HG02885 (cell line): ENCODE measurements around the gene FBN1.

ENCODE experiments used
- ATAC-seq: cut with Tn5 transposase; IDR thresholded peaks from one replicate; pipeline ENCODE4 v1.9.1; 2021; ENCODE audit warnings: mild to moderate bottlenecking; ENCODE audit not compliant: unreplicated experiment, poor library complexity

The FBN1 gene

DNA sequence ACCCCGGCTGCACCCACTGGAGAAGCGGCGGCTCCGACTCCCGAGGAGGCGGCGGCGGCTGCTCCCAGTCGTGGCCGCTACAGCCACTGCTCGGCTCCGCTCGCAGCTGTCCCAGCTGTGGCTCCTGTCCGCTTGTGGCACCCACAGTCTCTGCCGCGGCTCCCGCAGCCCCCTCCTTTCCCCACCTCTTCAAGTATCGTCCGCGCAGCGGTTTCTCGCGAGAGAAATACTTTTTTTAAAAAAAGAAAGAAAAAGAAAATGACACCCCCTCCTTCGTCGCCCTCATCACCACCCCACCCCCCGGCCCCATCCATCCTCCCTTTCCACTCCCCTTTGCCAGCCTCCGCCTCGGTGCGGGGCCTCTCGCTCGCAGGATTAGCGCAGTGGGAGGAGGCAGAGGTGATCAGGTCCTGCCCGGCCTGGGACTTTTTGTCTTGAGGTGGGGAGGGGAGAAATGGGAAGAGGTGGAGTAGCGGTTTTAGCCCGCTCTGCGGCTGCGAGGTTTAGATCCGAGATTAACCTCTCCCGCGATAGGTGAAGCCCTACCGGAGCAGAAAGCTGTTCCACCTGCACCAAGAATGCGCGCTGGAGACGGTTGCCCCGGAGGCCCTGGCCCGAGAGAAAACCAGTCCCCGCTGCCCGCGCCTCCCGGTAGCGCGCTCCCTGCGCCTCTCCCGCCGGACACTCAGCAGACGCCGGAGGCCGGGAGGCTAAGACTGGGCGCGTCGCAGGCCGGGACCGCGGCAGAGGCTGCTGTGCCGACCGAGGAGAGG lies at the start of gene FBN1:
FBN1 (minus strand) TSS at position 152 of the 773 bp plus-strand sequence. CDS start 940 bp downstream, outside the sequence.
- ATAC-seq: peak; percentile 76

DNA sequence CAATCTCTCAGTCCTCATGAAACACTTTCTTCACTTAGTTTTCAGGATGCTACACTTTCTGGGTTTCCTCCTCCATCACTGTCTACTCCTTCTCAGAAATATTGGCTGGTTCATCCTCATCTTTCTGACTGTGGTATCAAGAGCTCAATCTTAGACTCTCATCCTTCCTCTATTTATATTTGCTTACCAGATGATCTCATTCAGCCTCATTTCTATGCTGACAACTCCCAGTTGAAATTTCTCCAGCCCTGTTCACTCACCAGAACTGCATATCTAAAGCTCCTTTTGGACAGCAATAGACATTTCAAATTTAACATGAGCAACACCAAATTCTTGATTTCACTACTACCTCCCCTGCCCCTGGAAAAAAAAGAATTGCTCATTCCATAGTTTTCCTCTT lies 48.0 kb upstream of the FBN1 start:
- ATAC-seq: no peak

- ATAC-seq: no peak
Measured at GRCh38 chr15:48688493-48688892, 43.0 kb upstream of the FBN1 start.

GRCh38 chr15:48683991-48684765 lies 38.7 kb upstream of the FBN1 start:
- no peak for ATAC-seq

DNA sequence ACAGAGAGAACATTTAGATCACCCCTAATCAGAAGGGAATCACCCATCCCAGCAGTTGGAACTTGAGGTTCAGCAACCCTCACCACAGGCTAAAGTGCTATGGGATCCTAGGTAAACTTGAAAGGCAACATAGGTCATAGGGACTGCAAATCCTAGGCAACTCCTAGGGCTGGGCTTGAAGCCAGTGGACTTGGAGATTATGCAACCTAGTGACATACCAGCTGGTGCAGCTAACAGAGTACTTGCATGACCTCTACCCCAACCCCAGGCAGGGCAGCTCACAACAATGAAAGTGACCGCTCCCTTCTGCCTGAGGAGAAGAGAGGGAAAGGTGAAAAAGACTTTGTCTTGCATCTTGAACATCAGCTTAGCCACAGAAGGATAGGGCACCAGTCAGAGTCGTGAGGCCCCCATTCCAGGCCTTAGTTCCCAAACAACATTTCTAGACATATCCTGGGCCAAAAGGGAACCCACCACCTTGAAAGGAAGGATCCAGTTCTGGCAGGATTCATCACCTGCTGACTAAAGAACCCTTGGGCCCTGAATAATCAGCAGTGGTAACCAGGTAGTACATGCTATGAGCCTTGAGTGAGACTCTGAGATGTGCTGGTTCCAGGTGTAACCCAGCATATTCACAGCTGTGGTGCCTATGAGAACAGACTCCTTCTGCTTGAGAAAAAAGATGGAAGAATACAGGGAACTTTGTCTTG lies 37.6 kb upstream of the FBN1 start:
- no peak for ATAC-seq

DNA sequence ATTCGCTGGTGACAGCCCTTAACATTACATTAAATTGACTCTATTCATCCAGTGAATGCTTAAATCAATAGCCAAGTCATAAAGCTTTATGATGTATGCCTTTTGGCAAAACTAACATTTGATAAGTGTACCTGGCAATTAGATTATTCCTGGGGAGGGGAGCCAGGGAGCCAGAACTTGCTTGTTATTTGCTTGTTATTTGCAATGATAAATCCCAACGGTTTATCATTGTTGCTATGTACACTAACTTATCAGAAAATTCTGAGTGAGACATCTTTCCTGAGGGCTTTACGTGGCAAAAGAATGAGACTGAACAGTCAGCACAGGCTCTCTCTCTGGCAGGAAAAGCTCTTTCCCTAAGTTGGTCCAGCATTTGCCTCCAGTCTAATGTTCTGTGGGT lies 35.8 kb upstream of the FBN1 start:
- no peak for ATAC-seq

- ATAC-seq: no peak
Measured at GRCh38 chr15:48680841-48681240, 35.3 kb upstream of the FBN1 start.

GRCh38 chr15:48679952-48680351 lies 34.4 kb upstream of the FBN1 start:
- no peak for ATAC-seq

- ATAC-seq: no peak
Measured at GRCh38 chr15:48678851-48679250, 33.3 kb upstream of the FBN1 start.

DNA sequence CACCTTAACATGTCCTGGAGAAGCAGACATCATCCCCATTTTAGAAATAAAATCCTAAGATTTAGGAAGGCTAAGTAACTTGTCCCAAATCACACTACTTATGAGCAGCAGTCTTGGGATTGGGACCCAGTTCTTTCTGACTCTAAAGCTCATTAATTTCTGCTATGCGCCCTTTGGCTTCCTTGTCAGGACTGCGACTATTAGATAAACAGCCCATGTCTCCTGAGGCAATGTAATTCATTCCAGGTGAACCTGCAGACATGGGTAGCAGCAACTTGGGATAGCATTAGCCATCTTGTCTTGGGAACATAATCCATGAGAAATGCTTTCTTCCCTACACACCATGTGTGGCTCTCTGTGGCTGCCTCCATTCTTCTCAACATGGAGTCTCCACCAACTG lies 32.3 kb upstream of the FBN1 start:
- ATAC-seq: no peak

DNA sequence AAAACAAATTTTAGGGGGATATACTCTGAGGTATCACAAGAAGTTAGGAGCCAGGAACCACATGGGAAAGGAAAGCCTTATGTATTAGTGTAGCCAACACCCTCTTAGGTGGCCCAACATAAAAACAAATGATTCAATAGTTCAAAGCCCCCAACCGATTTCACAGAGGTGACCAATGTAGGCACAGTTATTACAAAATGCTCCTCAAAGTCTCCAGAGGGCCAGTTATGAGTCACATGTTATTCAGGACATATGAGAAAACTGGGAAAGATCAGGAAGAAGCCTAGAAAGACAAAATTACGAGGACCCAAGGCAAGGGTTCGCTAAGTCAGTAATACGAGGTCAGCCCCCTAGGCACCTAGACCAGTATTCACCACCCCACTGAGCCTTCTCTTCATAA lies 29.9 kb upstream of the FBN1 start:
- no peak for ATAC-seq

DNA sequence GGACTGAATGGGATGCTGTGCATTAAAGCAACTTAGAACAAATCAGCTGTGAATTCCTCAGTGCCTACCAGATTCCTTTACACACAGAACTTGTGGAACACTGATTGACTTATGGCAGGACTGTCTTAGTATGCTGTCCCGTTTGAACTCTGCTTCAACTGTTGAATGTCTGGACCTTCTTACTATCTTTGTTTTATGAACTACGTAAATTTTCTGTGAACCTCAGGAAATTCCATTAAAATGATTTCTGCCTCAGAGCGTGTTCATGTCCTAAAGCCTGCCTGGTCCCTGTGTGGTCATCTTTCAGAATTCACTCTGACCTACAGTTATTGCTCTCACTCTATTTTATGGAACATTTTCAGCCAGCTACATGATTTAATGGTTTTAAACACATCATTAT lies 29.4 kb upstream of the FBN1 start:
- ATAC-seq: no peak

- ATAC-seq: no peak
Measured at GRCh38 chr15:48672206-48672605, 26.7 kb upstream of the FBN1 start.

- no peak for ATAC-seq
Measured at GRCh38 chr15:48671103-48672022, 25.9 kb upstream of the FBN1 start.

DNA sequence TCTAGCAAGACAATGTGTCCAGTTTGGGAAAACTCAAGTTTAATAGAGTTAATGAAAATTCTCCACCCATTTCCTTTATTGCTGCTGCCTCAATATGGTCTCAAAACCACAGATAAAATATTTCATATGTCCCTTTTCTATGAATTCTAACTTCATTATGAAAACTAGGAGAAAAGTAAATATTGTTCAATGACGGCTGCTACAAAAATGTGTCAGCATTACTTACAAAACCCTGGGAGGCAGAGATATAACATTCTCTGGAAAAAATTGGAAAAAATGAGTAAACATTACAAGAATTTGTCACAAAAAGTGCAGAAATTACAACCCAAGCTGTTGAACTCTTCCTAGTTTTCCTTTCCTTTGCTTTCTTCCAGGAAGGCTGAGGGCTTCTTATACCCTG lies 22.2 kb upstream of the FBN1 start:
- ATAC-seq: no peak

DNA sequence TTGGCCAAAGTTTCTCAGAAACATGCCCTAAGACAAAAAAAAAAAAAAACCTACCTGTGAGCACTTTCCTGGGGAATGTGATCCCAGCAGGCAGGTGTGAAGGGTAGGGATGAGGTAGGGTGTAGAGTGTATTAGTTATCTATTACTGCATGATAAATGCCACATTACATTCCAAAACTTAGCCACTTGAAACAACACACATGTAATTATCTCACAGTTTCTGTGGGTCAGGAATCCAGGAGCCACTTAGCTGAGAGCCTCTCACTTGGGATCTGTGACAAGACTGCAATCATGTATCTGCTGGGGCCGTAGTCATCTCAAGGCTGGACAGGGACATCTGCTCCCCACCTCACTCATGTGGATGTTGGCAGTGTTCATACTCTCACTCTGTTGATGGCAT lies 18.9 kb upstream of the FBN1 start:
- no peak for ATAC-seq

- ATAC-seq: no peak
Measured at GRCh38 chr15:48657950-48658591, 12.6 kb upstream of the FBN1 start.

GRCh38 chr15:48654801-48655200 lies 9.3 kb upstream of the FBN1 start:
- no peak for ATAC-seq

DNA sequence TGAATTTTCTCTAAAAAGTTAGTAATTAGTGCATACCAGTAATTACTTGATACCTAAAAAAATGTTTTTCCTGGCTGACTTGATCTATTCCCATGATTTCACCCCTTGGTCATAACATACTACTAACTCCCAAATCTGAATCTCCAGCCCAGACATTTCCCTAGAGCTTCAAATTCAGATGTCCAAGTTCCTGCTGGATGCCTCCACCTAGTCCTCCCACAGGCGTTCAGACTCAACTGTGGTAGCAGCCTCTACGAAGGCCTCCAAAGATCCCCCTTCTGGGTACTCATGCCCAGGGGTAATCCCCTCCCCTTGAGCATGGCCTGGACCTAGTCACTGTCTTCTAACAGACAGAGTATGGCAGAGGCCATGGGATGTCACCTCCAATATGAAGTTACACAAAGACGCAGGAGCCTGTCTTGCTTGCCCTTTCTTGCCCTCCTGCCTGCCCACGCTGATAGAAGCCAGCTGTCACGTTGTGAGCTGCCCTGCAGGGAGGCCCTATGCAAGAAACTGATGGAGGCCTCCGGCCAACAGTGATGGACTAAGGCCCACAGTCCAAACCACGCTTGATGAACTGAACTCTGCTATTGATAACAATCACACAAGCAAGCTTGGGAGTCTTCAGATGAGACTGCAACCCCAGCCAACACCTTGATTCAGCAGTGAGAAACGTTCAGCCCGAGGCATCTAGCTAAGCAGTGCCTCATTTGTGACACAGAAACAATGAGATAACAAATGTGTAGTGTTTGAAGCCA lies 8.6 kb upstream of the FBN1 start:
- no peak for ATAC-seq
